ENCODE results near the gene EPS15. TPM values are rescaled to one million over a fixed set of nuclear protein-coding genes. Genes with fewer than 3 reads are reported as not detected.

EPS15 gene
- total RNA-seq, 1 experiment from 2014 or later: 48.7 TPM

- POLR2A ChIA-PET: no interaction called here
- H3K9me3 Mint-ChIP-seq (ENCODE audit: unreplicated experiment): no peaks in the 10 kb centered on the region
- no peaks in the 10 kb centered on the region for H3K4me1 Mint-ChIP-seq (ENCODE audit: insufficient read depth, unreplicated experiment)
- H3K4me3 Mint-ChIP-seq (ENCODE audit: unreplicated experiment): no peak overlapping the region
- no peak for TF ChIP-seq CTCF (IDR thresholded peaks at IDR 0.05; ENCODE audit: unreplicated experiment)
- no peak for DNase-seq (ENCODE audit: unreplicated experiment)
- H3K36me3 Mint-ChIP-seq (ENCODE audit: insufficient read depth, unreplicated experiment): no peaks in the 10 kb centered on the region
- no peak overlapping the region for H3K27ac Mint-ChIP-seq (ENCODE audit: low read depth, unreplicated experiment)
- CTCF ChIA-PET: interaction anchor here (0.6 to 0.7 kb wide), 3 partner anchors 16 to 164 kb away, joined by 3 read pairs; no protein-coding TSS in a partner anchor
- intact Hi-C loops (cut with micrococcal nuclease): no loop called here
- no TSS peak for BruUV-seq (replicated peaks)
- H3K27me3 Mint-ChIP-seq (ENCODE audit: insufficient read depth, unreplicated experiment): no peaks in the 10 kb centered on the region
Observed at GRCh38 chr1:51551848-51552296, 32.8 kb upstream of the EPS15 start.

- Mint-ChIP-seq H3K4me1 (ENCODE audit: insufficient read depth, unreplicated experiment) (no peaks in the 10 kb centered on the region), H3K27ac (ENCODE audit: low read depth, unreplicated experiment) (no peak overlapping the region), H3K27me3 (ENCODE audit: insufficient read depth, unreplicated experiment) (no peaks in the 10 kb centered on the region), H3K9me3 (ENCODE audit: unreplicated experiment) (no peaks in the 10 kb centered on the region), H3K4me3 (ENCODE audit: unreplicated experiment) (no peak overlapping the region), H3K36me3 (ENCODE audit: insufficient read depth, unreplicated experiment) (no peaks in the 10 kb centered on the region)
- POLR2A ChIA-PET: no interaction called here
- TF ChIP-seq CTCF (IDR thresholded peaks at IDR 0.05; ENCODE audit: unreplicated experiment): no peak
- DNase-seq (ENCODE audit: unreplicated experiment): no peak
- CTCF ChIA-PET: interaction anchor here (0.6 to 0.7 kb wide), 3 partner anchors 16 to 526 kb away, joined by 3 read pairs; no protein-coding TSS in a partner anchor
- no TSS peak for BruUV-seq (replicated peaks)
- intact Hi-C loops (cut with micrococcal nuclease): no loop called here
Observed at GRCh38 chr1:51551081-51551480, 32.0 kb upstream of the EPS15 start.

- Mint-ChIP-seq H3K27me3 (ENCODE audit: insufficient read depth, unreplicated experiment) (no peaks in the 10 kb centered on the region), H3K9me3 (ENCODE audit: unreplicated experiment) (no peaks in the 10 kb centered on the region), H3K27ac (ENCODE audit: low read depth, unreplicated experiment) (no peak overlapping the region), H3K4me1 (ENCODE audit: insufficient read depth, unreplicated experiment) (no peaks in the 10 kb centered on the region), H3K4me3 (ENCODE audit: unreplicated experiment) (no peak overlapping the region), H3K36me3 (ENCODE audit: insufficient read depth, unreplicated experiment) (no peaks in the 10 kb centered on the region)
- no TSS peak for BruUV-seq (replicated peaks)
- CTCF ChIA-PET: no interaction called here
- intact Hi-C loops (cut with micrococcal nuclease): no loop called here
- no peak for TF ChIP-seq CTCF (IDR thresholded peaks at IDR 0.05; ENCODE audit: unreplicated experiment)
- no peak for DNase-seq (ENCODE audit: unreplicated experiment)
- POLR2A ChIA-PET: no interaction called here
Observed at GRCh38 chr1:51549901-51550300, 30.8 kb upstream of the EPS15 start.

- DNase-seq (ENCODE audit: unreplicated experiment): no peak
- no peaks in the 10 kb centered on the region for H3K4me1 Mint-ChIP-seq (ENCODE audit: insufficient read depth, unreplicated experiment)
- no peaks in the 10 kb centered on the region for H3K27me3 Mint-ChIP-seq (ENCODE audit: insufficient read depth, unreplicated experiment)
- no peak overlapping the region for H3K27ac Mint-ChIP-seq (ENCODE audit: low read depth, unreplicated experiment)
- ChIA-PET POLR2A (no interaction called here), CTCF (interaction anchor here (1.2 kb wide), 1 partner anchor 14 kb away, joined by 3 read pairs; no protein-coding TSS in a partner anchor)
- TF ChIP-seq CTCF (IDR thresholded peaks at IDR 0.05; ENCODE audit: unreplicated experiment): no peak
- H3K4me3 Mint-ChIP-seq (ENCODE audit: unreplicated experiment): no peak overlapping the region
- no peaks in the 10 kb centered on the region for H3K9me3 Mint-ChIP-seq (ENCODE audit: unreplicated experiment)
- BruUV-seq (replicated peaks): no TSS peak
- intact Hi-C loops (cut with micrococcal nuclease): no loop called here
- no peaks in the 10 kb centered on the region for H3K36me3 Mint-ChIP-seq (ENCODE audit: insufficient read depth, unreplicated experiment)
Observed at GRCh38 chr1:51549016-51549619, 30.1 kb upstream of the EPS15 start.

Measured in MCF 10A (cell line).